Fibroblast of skin of left biceps (primary cell): ENCODE data around the gene TMOD1.
"Not testable (repeated sequence)": the region's sequence is repeated elsewhere in the genome, so short reads cannot be mapped to it uniquely, and the experiment has no call there.

Experiments
- DNase-seq, 2 experiments: peaks; one replicate each; pipeline ENCODE4 v3.0.0-alpha.2; 2013; ENCODE audit warnings: low read depth in 2 of 2

The TMOD1 gene

GRCh38 chr9:97598461-97599288 is 97.2 kb downstream of the TMOD1 start:
- DNase-seq: peak; percentile 23 to 33

GRCh38 chr9:97599314-97599846 is 97.9 kb downstream of the TMOD1 start:
- no peak for DNase-seq

GRCh38 chr9:97600531-97601227 is 99.2 kb downstream of the TMOD1 start:
- DNase-seq: no peak

GRCh38 chr9:97601228-97601898 is 99.9 kb downstream of the TMOD1 start:
- DNase-seq: no peak

GRCh38 chr9:97602430-97602829 is 101.0 kb downstream of the TMOD1 start:
- DNase-seq: no peak

- DNase-seq: no peak
Measured at GRCh38 chr9:97604901-97605645, 103.6 kb downstream of the TMOD1 start.

GRCh38 chr9:97615439-97616072 is 114.1 kb downstream of the TMOD1 start:
- peak in 1 of 2 experiments; percentile 13 for DNase-seq

- no peak for DNase-seq
Measured at GRCh38 chr9:97617939-97618416, 116.5 kb downstream of the TMOD1 start.

GRCh38 chr9:97620063-97620462 is 118.6 kb downstream of the TMOD1 start:
- DNase-seq: not testable (repeated sequence)

- DNase-seq: not testable (repeated sequence)
Measured at GRCh38 chr9:97622483-97622882, 121.0 kb downstream of the TMOD1 start.

GRCh38 chr9:97623946-97624345 is 122.5 kb downstream of the TMOD1 start:
- no peak for DNase-seq

GRCh38 chr9:97625620-97626019 is 124.2 kb downstream of the TMOD1 start:
- DNase-seq: no peak

- DNase-seq: no peak
Measured at GRCh38 chr9:97627624-97628023, 126.2 kb downstream of the TMOD1 start.

GRCh38 chr9:97628668-97629067 is 127.2 kb downstream of the TMOD1 start:
- no peak for DNase-seq

GRCh38 chr9:97629156-97629555 is 127.7 kb downstream of the TMOD1 start:
- DNase-seq: no peak

GRCh38 chr9:97630591-97630990 is 129.1 kb downstream of the TMOD1 start:
- DNase-seq: no peak

- peak; percentile 54 for DNase-seq
Measured at GRCh38 chr9:97632248-97632984, 130.9 kb downstream of the TMOD1 start.

- peak; percentile 97 for DNase-seq
Measured at GRCh38 chr9:97632985-97633858, 131.8 kb downstream of the TMOD1 start, which contains the start of the genes NCBP1 and TSTD2. Gene NCBP1, plus strand, starts transcription at chr9:97633821. Its CDS starts 61 bp downstream, at chr9:97633882. Gene TSTD2, minus strand, starts transcription at chr9:97633368. Its CDS starts 5,806 bp downstream, at chr9:97627562.
